ENCODE measurements around the gene C2orf49. TPM values are rescaled to one million over a fixed set of nuclear protein-coding genes. Genes with fewer than 3 reads are reported as not detected.
A peak's percentile ranks its signal among the peaks of the same experiment; 100 is the strongest.

C2orf49 gene
- total and polyA plus RNA-seq, 9 of the 15 experiments (the other 6 are each of a cell fraction or from before 2014, with no cell fraction given) = 17.9 to 38.2 (median 25.6) TPM

GRCh38 chr2:105337122-105338019 is at the start of gene C2orf49 (continued):
- TF ChIP-seq ZBTB11 (CRISPR knock-in tag; IDR thresholded peaks at IDR 0.05) = peak in 1 of 3 experiments; percentile 93; a peak in 2 of 6 replicates
- TF ChIP-seq FOSL1 (tag; conservative IDR thresholded peaks at IDR 0.05) = no peak
- peak; percentile 59 for TF ChIP-seq DPF2 (IDR thresholded peaks at IDR 0.05)
- TF ChIP-seq HDGF (IDR thresholded peaks at IDR 0.05) = no peak
- 0 out of 2 replicates have a peak, but pooled peaks have one; percentile 37 for TF ChIP-seq ZBTB26 (CRISPR knock-in tag; IDR thresholded peaks at IDR 0.05)
- TF ChIP-seq C11orf30 (IDR thresholded peaks at IDR 0.05; ENCODE audit: low read depth) = peak; percentile 100
- TF ChIP-seq CCAR2 (IDR thresholded peaks at IDR 0.05; ENCODE audit: low read depth, low read length) = no peak
- no peak for TF ChIP-seq ZNF408 (CRISPR knock-in tag; IDR thresholded peaks at IDR 0.05; ENCODE audit: low read depth)
- TF ChIP-seq AFF1 (IDR thresholded peaks at IDR 0.05; ENCODE audit: low read depth in 1 of 2, partially characterized antibody in 2 of 2) = peak; percentile 85 to 89

All from K562 (cell line).